PFSK-1 (cell line): ENCODE measurements around the gene NAP1L1.

Source experiments
- FOXP2 ChIP-seq: optimal IDR thresholded peaks from 2 replicates; pipeline ENCODE3; 2011; ENCODE audit warnings: borderline replicate concordance, control low read depth, inconsistent platforms; ENCODE audit not compliant: insufficient read depth; ENCODE audit errors: extremely low read length, extremely low read depth
- POLR2AphosphoS5 ChIP-seq: IDR thresholded peaks from 2 replicates; pipeline ENCODE4 v1.6.1; 2012; ENCODE audit warnings: low read depth, mild to moderate bottlenecking, control low read depth, low read length, moderate library complexity
- REST ChIP-seq, 2 experiments: IDR thresholded peaks; 2 replicates each; pipeline versions ENCODE4 v1.6.1 to v1.8.0; 2011 to 2012; ENCODE audit warnings: low read depth in 2 of 2, low read length in 2 of 2, control low read depth in 1 of 2, inconsistent platforms in 1 of 2, mild to moderate bottlenecking in 1 of 2, moderate library complexity in 1 of 2; ENCODE audit not compliant: insufficient read depth in 1 of 2
- SIN3A ChIP-seq: IDR thresholded peaks from 2 replicates; pipeline ENCODE4 v1.6.1; 2012; ENCODE audit warnings: mild to moderate bottlenecking, low read length, moderate library complexity, borderline replicate concordance; ENCODE audit not compliant: insufficient read depth
- TAF1 ChIP-seq: IDR thresholded peaks from 2 replicates; pipeline ENCODE4 v1.6.1; 2012; ENCODE audit warnings: low read length, control low read depth, borderline replicate concordance; ENCODE audit not compliant: insufficient read depth

NAP1L1 gene

GRCh38 chr12:76006028-76006925 lies 78.2 kb downstream of the NAP1L1 start:
- TF ChIP-seq TAF1 (no peak), REST (IDR thresholded peaks at IDR 0.05; ENCODE audit: insufficient read depth in 1 of 2, low read depth in 2 of 2, low read length in 2 of 2) (no peak), SIN3A (no peak), POLR2AphosphoS5 (no peak), FOXP2 (no peak)

GRCh38 chr12:76003355-76003638 lies 81.2 kb downstream of the NAP1L1 start:
- TF ChIP-seq TAF1 (no peak), REST (IDR thresholded peaks at IDR 0.05; ENCODE audit: insufficient read depth in 1 of 2, low read depth in 2 of 2, low read length in 2 of 2) (no peak), POLR2AphosphoS5 (no peak), SIN3A (no peak), FOXP2 (no peak)

- TF ChIP-seq REST (IDR thresholded peaks at IDR 0.05; ENCODE audit: insufficient read depth in 1 of 2, low read depth in 2 of 2, low read length in 2 of 2) (peak in 1 of 2 experiments; percentile 19; a peak in 1 of 4 replicates), POLR2AphosphoS5 (no peak), SIN3A (no peak)
These were observed 81.7 kb downstream of the NAP1L1 start for GRCh38 chr12:76002598-76003354.

- TF ChIP-seq TAF1 (no peak), POLR2AphosphoS5 (no peak), REST (IDR thresholded peaks at IDR 0.05; ENCODE audit: insufficient read depth in 1 of 2, low read depth in 2 of 2, low read length in 2 of 2) (no peak), FOXP2 (no peak), SIN3A (no peak)
These were observed 86.0 kb downstream of the NAP1L1 start for GRCh38 chr12:75998292-75999063.
